ENCODE data around the gene UBL4A.

- TF ChIP-seq, protein P1, sequence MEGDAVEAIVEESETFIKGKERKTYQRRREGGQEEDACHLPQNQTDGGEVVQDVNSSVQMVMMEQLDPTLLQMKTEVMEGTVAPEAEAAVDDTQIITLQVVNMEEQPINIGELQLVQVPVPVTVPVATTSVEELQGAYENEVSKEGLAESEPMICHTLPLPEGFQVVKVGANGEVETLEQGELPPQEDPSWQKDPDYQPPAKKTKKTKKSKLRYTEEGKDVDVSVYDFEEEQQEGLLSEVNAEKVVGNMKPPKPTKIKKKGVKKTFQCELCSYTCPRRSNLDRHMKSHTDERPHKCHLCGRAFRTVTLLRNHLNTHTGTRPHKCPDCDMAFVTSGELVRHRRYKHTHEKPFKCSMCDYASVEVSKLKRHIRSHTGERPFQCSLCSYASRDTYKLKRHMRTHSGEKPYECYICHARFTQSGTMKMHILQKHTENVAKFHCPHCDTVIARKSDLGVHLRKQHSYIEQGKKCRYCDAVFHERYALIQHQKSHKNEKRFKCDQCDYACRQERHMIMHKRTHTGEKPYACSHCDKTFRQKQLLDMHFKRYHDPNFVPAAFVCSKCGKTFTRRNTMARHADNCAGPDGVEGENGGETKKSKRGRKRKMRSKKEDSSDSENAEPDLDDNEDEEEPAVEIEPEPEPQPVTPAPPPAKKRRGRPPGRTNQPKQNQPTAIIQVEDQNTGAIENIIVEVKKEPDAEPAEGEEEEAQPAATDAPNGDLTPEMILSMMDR (IDR thresholded peaks at IDR 0.05), result no peak
- no peak for TF ChIP-seq POLR2A (IDR thresholded peaks at IDR 0.05)
Measured at GRCh38 chrX:154469114-154469513, 17.3 kb downstream of the UBL4A start.

Data from Peyer's patch (tissue), 4 donors.